PC-9 (cell line): ENCODE results near the gene PHKG2. TPM values are rescaled to one million over a fixed set of nuclear protein-coding genes. Genes with fewer than 3 reads are reported as not detected.

ENCODE experiments used
- BruUV-seq: library from RNA; stranded (reverse); fragments of 400-500 nt; replicated peaks from 2 replicates; lab custom pipeline; 2021; lab: Mats Ljungman, UMichigan
- CTCF ChIA-PET: fragments of 300-600 bp; sonication (Branson Sonifier 250); formaldehyde crosslinking; loops from one replicate; lab custom pipeline; 2022; ENCODE audit warnings: antibody characterized with exemption; lab: Charles Lee
- POLR2A ChIA-PET: fragments of 300-600 bp; sonication (Branson Sonifier 250); formaldehyde crosslinking; loops from one replicate; lab custom pipeline; 2022; ENCODE audit warnings: antibody characterized with exemption; ENCODE audit not compliant: unreplicated experiment; lab: Charles Lee
- DNase-seq, 2 experiments: peaks; one replicate each; pipeline versions ENCODE4 v3.0.0 to v3.0.0-alpha.2; 2015 to 2022; ENCODE audit warnings: mixed read lengths in 1 of 2
- H2AFZ ChIP-seq: fragments of 200-600 bp; sonication (generic); 2 replicates; pipeline ENCODE4 v1.8.1; 2017; ENCODE audit warnings: antibody characterized with exemption
- H3F3A ChIP-seq: fragments of 200-600 bp; sonication (generic); 2 replicates; pipeline ENCODE4 v1.8.1; 2017; ENCODE audit warnings: antibody characterized with exemption, mild to moderate bottlenecking, low read depth; ENCODE audit not compliant: insufficient read depth
- H3K27ac ChIP-seq: fragments of 200-600 bp; sonication (generic); 2 replicates; pipeline ENCODE4 v1.6.1; 2016; ENCODE audit warnings: mixed run types
- H3K27me3 ChIP-seq: fragments of 200-600 bp; sonication (generic); 2 replicates; pipeline ENCODE4 v1.6.1; 2016; ENCODE audit warnings: low read depth, mixed run types; ENCODE audit not compliant: insufficient read depth
- H3K36me3 ChIP-seq: fragments of 200-600 bp; sonication (generic); 2 replicates; pipeline ENCODE4 v1.6.1; 2016; ENCODE audit warnings: low read depth, mixed run types
- H3K4me1 ChIP-seq: fragments of 200-600 bp; sonication (generic); replicated peaks from 2 replicates; pipeline ENCODE4 v1.6.1; 2016; ENCODE audit warnings: mixed run types; ENCODE audit not compliant: insufficient read depth
- H3K4me2 ChIP-seq: fragments of 200-600 bp; sonication (generic); 2 replicates; pipeline ENCODE4 v1.6.1; 2017; ENCODE audit warnings: mixed run types
- H3K4me3 ChIP-seq: fragments of 200-600 bp; sonication (generic); 2 replicates; pipeline ENCODE4 v1.6.1; 2016; ENCODE audit warnings: mixed run types
- H3K79me2 ChIP-seq: fragments of 200-600 bp; sonication (generic); 2 replicates; pipeline ENCODE4 v1.6.1; 2017; ENCODE audit warnings: low read depth, mixed run types
- H3K9me2 ChIP-seq: fragments of 200-600 bp; sonication (generic); 2 replicates; pipeline ENCODE4 v1.8.1; 2017; ENCODE audit warnings: mild to moderate bottlenecking; ENCODE audit not compliant: insufficient read depth
- H3K9me3 ChIP-seq: fragments of 200-600 bp; sonication (generic); 2 replicates; pipeline ENCODE4 v1.8.1; 2016; ENCODE audit warnings: low read depth; ENCODE audit not compliant: insufficient read depth
- H4K20me1 ChIP-seq: fragments of 200-600 bp; sonication (generic); 2 replicates; pipeline ENCODE4 v1.8.1; 2017; ENCODE audit not compliant: insufficient read depth
- CTCF ChIP-seq: fragments of 200-600 bp; sonication (generic); conservative IDR thresholded peaks from 2 replicates; pipeline ENCODE4 v1.6.1; 2017; ENCODE audit warnings: mixed run types, antibody characterized with exemption, mild to moderate bottlenecking, moderate library complexity
- EZH2 ChIP-seq: fragments of 200-600 bp; sonication (generic); IDR thresholded peaks from 2 replicates; pipeline ENCODE4 v1.8.0; 2017; ENCODE audit warnings: antibody characterized with exemption, low read depth
- intact Hi-C: fragments of 100-400 bp; cut with micrococcal nuclease; formaldehyde crosslinking; loops from one replicate; pipeline ENCODE4 v1.10.0; 2022; ENCODE audit not compliant: unreplicated experiment
- total RNA-seq: library from RNA; stranded (reverse); gene quantifications from 2 replicates; pipeline ENCODE4 v1.2.3, GENCODE V29; 2021

Gene PHKG2
- total RNA-seq, 1 experiment from 2014 or later, result 66.1 TPM

DNA sequence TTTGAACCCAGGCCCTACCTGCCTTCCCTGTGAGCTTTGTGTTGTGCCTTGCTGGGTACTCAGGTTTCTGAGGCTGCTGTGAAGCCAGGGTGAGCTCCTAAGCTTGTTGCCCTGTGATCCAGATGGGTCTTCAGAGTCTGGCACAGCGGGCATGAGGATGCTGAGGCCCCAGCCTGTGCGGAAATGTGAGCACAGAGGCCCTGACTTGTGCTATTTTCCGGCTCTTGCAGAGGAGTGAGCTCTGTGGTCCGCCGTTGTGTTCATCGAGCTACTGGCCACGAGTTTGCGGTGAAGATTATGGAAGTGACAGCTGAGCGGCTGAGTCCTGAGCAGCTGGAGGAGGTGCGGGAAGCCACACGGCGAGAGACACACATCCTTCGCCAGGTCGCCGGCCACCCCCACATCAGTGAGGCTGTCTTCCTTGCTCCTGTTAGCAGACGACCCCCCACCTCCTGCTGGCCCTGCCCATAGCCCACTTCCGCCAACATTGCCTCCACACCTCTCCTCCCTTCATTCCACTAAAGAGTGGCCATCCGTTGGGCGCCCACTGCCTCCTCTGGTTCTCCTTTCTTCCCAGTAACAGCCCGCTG is 2.7 kb downstream of the PHKG2 start:
- H3K4me2 ChIP-seq, result no peak overlapping the region
- H3K4me3 ChIP-seq, result no peak overlapping the region
- ChIA-PET POLR2A (no interaction called here), CTCF (interaction anchor here (0.6 to 0.8 kb wide), 2 partner anchors 321 to 1680 kb away, joined by 3 read pairs; partner anchors contain the start of gene DCTPP1)
- BruUV-seq, result no TSS peak
- H3F3A ChIP-seq, result peaks cover 26% of the 10 kb centered on the region
- H3K79me2 ChIP-seq, result peaks cover 17% of the 10 kb centered on the region
- H3K9me2 ChIP-seq, result no peaks in the 10 kb centered on the region
- intact Hi-C loops, result no loop called here
- peaks cover 9% of the 10 kb centered on the region; the same call in 1 of the 2 replicates for H3K36me3 ChIP-seq
- no peak for TF ChIP-seq EZH2
- no peak for TF ChIP-seq CTCF
- peaks cover 13% of the 10 kb centered on the region for H3K4me1 ChIP-seq
- H3K27me3 ChIP-seq, result no peaks in the 10 kb centered on the region
- no peaks in the 10 kb centered on the region for H3K9me3 ChIP-seq
- no peak for DNase-seq
- H4K20me1 ChIP-seq, result no peaks in the 10 kb centered on the region
- H2AFZ ChIP-seq, result no peak overlapping the region
- H3K27ac ChIP-seq, result no peak overlapping the region

DNA sequence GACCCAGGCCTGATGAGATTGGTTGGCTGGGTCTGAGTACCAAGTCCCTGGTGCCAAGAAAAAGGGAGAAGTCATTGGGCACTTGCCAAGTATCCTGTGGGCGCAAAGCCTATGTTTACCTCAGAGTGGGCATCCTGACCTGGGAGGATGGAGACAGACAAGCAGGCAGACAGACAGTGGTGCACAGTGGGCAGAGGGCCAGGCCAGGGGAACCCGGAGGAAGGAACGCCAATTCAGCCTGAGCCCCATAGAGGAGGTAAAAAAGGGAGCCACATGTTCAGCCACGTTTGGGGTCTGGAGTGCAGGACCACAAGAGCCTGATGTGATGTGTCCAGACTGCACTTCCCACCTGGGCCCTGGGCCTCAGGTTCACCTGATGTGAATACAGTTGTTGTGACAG is 5.4 kb downstream of the PHKG2 start:
- Histone ChIP-seq H3K79me2 (peaks cover 17% of the 10 kb centered on the region), H3K4me1 (no peaks in the 10 kb centered on the region), H4K20me1 (no peaks in the 10 kb centered on the region), H3K9me2 (no peaks in the 10 kb centered on the region), H3K27ac (no peak overlapping the region), H2AFZ (no peak overlapping the region), H3K36me3 (peaks cover 9% of the 10 kb centered on the region; the same call in 1 of the 2 replicates), H3K4me3 (no peak overlapping the region), H3K4me2 (no peak overlapping the region), H3F3A (peaks cover 14% of the 10 kb centered on the region; the same call in 1 of the 2 replicates), H3K27me3 (no peaks in the 10 kb centered on the region), H3K9me3 (no peaks in the 10 kb centered on the region)
- BruUV-seq, result no TSS peak
- intact Hi-C loops, result no loop called here
- DNase-seq, result no peak
- POLR2A ChIA-PET, result interaction anchor here (0.5 kb wide), 1 partner anchor 36 kb away, joined by 7 read pairs; no protein-coding TSS in a partner anchor
- CTCF ChIA-PET, result interaction anchor here (0.6 kb wide), 1 partner anchor 21 kb away, joined by 3 read pairs; no protein-coding TSS in a partner anchor
- TF ChIP-seq EZH2 (no peak), CTCF (no peak)

DNA sequence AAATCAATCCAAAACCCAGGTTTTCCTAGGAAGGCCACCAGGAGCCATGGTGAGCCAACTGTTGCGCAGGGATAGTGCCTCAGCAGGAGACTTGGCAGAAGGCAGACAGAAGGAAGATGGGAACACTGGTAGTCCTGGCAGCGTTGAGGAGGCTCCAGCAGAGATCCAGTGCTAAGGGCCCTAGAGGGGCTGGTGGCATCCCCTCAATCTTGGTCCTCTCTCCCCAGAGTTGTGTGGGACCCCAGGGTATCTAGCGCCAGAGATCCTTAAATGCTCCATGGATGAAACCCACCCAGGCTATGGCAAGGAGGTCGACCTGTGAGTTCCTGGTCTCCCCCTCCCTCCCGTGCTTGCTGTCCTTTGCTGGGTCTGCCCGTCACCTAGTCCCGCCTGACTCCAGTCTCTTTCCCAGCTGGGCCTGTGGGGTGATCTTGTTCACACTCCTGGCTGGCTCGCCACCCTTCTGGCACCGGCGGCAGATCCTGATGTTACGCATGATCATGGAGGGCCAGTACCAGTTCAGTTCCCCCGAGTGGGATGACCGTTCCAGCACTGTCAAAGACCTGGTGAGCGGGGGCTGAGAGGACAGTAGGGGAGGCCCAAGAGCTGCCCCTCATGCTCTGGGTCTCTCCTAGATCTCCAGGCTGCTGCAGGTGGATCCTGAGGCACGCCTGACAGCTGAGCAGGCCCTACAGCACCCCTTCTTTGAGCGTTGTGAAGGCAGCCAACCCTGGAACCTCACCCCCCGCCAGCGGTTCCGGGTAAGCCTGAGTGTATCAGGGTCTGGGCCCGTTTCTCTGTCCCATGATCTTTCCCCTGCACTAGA is 7.9 kb downstream of the PHKG2 start:
- H3K36me3 ChIP-seq, result peaks cover 4% of the 10 kb centered on the region; the same call in 1 of the 2 replicates
- TF ChIP-seq EZH2 (no peak), CTCF (no peak)
- H3K27me3 ChIP-seq, result no peaks in the 10 kb centered on the region
- H3K79me2 ChIP-seq, result peaks cover 9% of the 10 kb centered on the region
- H3F3A ChIP-seq, result peaks cover 24% of the 10 kb centered on the region; the same call in 1 of the 2 replicates
- H3K27ac ChIP-seq, result no peak overlapping the region
- ChIA-PET POLR2A (no interaction called here), CTCF (no interaction called here)
- no peak for DNase-seq
- H3K4me3 ChIP-seq, result no peak overlapping the region
- H3K4me2 ChIP-seq, result no peak overlapping the region
- no TSS peak for BruUV-seq
- intact Hi-C loops, result no loop called here
- no peaks in the 10 kb centered on the region for H3K9me2 ChIP-seq
- H4K20me1 ChIP-seq, result no peaks in the 10 kb centered on the region
- no peaks in the 10 kb centered on the region for H3K9me3 ChIP-seq
- H3K4me1 ChIP-seq, result peaks cover 11% of the 10 kb centered on the region
- no peak overlapping the region for H2AFZ ChIP-seq
